ENCODE data around the gene TRMT61A.

DNA sequence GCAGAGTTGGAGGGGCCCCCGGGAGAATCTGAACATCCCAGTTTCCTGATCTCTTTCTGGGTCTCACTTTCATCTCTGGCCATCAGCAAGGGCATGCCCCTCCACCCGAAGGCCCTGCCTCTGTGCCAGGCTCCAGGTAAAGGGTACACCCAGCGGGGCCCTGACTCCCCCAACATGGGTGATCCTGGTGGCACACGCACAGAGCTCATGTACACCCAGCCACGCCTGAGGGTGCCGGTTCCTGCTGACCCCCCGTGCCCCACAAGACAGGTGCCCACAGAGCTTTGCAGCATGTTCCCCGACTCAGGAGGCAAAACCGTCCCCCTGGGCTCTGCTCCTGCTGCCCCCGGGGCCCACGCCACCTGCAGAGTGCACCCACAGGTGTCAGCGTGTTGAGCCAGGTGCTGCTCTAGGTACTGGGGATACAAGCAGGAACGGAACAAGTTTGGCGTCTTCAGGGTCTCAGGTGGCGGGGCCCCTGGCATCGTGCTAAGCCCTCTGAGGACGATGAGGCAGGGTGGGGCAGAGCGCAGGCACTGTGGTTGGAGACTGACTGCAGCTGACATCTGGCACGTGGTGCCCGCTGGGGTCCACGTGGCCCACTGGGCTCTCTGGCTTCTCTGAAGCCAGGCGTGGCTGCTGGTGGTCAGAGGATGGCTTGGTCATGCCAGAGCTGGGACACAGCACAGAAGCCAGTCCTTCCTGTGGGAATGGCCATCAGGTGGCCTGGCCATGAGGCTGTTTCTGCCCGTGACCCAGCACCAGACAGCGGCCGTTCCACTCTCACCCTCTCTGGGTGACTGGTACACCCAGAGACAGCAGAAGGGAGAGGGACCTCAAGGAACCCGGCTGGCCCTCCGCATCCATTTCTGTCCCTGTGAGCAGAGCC lies 19.7 kb downstream of the TRMT61A start:
- TF ChIP-seq, protein P1, sequence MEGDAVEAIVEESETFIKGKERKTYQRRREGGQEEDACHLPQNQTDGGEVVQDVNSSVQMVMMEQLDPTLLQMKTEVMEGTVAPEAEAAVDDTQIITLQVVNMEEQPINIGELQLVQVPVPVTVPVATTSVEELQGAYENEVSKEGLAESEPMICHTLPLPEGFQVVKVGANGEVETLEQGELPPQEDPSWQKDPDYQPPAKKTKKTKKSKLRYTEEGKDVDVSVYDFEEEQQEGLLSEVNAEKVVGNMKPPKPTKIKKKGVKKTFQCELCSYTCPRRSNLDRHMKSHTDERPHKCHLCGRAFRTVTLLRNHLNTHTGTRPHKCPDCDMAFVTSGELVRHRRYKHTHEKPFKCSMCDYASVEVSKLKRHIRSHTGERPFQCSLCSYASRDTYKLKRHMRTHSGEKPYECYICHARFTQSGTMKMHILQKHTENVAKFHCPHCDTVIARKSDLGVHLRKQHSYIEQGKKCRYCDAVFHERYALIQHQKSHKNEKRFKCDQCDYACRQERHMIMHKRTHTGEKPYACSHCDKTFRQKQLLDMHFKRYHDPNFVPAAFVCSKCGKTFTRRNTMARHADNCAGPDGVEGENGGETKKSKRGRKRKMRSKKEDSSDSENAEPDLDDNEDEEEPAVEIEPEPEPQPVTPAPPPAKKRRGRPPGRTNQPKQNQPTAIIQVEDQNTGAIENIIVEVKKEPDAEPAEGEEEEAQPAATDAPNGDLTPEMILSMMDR (conservative IDR thresholded peaks at IDR 0.05) = no peak
- TF ChIP-seq ZFX (IDR thresholded peaks at IDR 0.05) = no peak

Data from C4-2B (cell line).